HG03558 (cell line): ENCODE results near the gene ZNF680.
A peak's percentile ranks its signal among the peaks of the same experiment; 100 is the strongest.
"Not testable (repeated sequence)": the region's sequence is repeated elsewhere in the genome, so short reads cannot be mapped to it uniquely, and the experiment has no call there.

Experiments used
- ATAC-seq: cut with Tn5 transposase; IDR thresholded peaks from one replicate; pipeline ENCODE4 v1.9.1; 2021; ENCODE audit warnings: moderate number of reproducible peaks; ENCODE audit not compliant: unreplicated experiment; ENCODE audit errors: extremely low read depth

The ZNF680 gene

GRCh38 chr7:64562626-64563278 is at the start of gene ZNF680:
ZNF680 (minus strand) TSS chr7:64563071; CDS start chr7:64562954, 117 bp downstream.
- peak; percentile 99 for ATAC-seq

DNA sequence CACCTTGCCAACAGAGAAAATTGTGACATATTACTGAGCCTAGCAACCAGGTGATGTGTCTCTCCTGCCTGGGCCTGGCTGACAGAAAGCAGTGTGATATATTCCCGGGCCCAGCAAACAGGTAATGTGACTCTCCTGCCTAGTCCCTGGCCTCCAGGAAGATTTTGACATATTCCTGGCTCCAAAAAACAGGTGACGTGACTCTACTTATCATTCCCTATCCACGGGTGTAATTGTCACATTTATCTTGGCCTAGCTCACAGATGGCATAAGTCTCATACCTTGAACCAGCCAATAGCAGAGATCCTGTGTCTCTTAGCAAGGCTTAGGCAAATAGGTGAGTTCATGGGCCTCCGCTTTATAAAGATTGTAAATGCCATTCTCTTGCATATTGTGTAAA is 49.6 kb upstream of the ZNF680 start:
- ATAC-seq: no peak

- no peak for ATAC-seq
Observed at GRCh38 chr7:64611717-64612116, 48.8 kb upstream of the ZNF680 start.

GRCh38 chr7:64610997-64611396 is 48.1 kb upstream of the ZNF680 start:
- no peak for ATAC-seq

DNA sequence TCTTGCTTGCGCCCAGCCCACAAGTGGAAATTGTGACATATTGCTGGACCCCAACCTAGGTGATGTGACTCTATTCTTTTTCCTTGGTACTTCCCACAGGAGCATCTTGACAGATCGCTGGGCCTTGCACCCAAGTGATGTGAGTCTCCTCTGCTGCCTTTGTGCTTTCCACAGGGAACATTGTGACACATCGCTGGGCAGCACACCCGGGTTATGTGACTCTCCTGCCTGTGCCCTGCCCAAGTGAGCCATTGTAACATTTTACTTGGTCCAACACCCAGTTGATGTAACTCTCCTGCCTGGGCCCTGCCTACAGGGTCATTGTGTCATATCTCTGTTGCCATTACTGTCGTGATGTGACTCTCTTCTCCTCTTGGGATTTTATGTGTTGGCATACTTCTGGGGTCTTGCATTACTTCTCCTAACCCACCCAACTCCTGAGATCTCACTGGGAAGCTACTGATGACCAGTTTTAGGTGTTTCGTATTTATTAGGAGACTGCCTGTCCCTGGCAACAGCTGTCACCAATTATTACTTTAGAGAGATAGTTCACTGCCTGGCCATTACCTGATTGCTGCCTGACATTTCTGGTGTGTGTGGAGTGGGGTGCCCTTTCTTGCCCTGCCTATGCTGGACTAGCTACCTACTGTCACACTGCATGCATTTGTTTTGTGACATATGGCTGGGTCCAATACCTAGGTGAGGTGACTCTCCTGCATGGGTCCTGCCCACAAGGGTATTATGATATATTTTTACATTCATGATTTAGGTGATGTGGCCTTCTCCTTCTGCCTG is 45.4 kb upstream of the ZNF680 start:
- ATAC-seq: no peak

DNA sequence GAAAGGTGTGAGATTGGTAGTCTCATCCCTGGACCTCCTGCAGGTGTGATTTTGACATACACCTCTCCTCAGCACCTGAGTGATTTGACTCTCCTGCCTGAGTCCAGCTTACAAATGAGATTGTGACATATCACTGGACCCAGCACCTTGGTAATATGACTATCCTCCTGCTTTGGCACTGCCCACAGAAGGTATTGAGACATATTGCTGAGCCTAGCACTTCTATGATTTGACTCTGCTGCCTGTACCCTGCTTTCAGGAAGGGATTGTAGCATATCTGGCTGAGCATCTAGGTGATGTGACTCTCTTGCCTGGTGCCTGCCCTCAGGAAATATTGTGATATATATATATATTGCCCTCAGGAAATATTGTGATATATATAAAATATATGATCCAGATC is 43.5 kb upstream of the ZNF680 start:
- ATAC-seq: no peak

DNA sequence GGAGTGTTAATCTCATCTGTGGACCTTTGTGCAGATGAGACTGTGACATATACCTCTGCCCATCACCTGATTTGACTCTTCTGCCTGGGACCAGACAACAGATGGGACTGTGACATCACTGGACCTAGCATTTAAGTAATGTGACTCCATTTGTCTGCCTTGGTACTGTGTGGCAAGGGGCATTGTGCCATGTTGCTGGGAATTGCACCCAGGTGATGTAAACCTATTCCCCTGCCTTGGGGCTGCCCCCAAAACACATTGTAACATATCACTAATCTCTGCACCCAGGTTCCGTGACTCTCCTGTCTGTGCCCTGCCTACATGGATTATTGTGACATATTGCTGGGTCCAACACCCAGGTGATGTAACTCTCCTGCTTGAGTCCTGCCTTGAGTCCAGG is 40.4 kb upstream of the ZNF680 start:
- ATAC-seq: no peak

GRCh38 chr7:64602518-64602917 is 39.6 kb upstream of the ZNF680 start:
- ATAC-seq: no peak

- ATAC-seq: no peak
Observed at GRCh38 chr7:64602086-64602485, 39.2 kb upstream of the ZNF680 start.

DNA sequence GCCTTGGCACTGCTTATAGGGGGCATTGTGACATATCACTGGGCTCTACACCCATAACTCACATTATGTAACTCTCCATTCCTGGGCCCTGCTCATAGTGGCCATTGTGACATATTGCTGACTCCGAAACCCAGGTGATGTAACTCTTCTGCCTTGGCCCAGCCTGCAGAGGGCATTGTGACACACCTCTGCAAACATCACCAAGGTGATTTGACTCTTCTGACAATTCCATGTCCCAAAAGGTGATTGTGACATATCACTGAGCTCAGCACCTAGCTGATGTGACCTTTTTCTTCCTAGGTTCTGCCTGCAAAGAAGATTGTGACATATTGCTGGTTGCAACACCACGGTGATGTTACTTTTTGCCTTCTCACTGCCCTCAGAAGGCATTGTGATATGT is 36.5 kb upstream of the ZNF680 start:
- no peak for ATAC-seq

DNA sequence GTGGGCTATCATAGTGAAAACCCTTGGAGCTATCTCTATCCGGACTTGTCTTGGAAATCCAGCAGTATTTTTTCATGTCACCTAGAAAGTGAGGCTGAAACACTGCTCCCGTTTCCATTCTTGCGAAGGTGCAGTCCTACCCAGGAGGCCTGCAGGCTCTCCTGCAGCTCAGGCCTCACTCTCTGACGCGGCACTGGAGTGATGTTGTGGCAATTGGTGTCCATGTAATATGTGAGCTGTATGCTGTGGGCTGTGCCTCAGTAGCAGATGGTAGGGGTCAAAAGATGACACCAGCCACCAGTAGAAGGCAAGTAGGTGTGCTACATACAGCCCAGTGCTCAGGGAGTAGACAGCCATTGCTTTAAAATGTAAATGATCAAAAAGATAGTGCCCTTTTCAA is 28.1 kb upstream of the ZNF680 start:
- ATAC-seq: no peak

DNA sequence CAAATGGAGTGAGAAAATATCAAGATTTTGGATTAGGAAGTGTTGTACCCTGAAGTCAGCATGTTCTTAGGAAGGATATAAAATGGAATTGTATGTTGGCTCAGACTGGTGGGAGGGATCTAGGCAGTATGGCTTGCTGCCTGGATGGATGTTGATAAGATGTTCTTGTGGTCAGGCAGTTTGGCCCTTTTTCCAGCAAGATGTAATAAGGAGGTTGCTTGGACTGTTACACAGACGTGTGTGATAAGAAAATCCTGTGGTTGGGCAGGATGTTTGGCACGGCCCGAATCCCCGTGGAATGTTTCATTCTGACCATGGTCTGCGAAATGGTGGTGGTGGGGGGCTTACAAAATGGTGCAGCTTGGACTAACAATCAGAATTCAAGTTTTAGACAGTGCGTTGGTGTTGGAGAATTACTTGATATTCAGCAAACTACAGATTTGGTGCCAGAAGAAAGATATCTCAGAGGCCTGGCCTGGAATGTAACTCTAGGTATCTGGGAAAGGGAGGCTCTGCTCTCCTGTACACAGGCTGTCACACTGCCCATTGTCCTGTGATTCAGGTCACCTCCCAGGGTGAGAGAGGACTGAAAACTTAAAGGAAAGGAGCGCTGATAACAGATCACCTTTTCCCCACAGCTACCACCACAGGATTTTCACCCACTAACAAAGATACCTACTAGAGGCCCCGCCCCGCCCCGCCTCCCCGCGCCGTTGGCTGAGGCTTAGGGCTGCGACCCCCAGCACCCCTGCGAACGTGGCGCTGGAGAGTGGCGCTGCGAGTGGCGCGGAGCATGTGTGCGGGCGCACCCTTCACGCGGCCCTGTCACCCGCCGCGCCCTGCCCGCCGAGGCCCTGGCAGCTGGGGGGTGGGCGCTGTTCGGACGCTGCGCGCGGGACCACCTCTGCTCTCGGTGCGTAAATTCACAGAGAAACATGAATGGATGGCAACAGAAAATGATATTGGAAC is 19.3 kb upstream of the ZNF680 start:
- ATAC-seq: no peak

GRCh38 chr7:64581391-64581790 is 18.5 kb upstream of the ZNF680 start:
- no peak for ATAC-seq

DNA sequence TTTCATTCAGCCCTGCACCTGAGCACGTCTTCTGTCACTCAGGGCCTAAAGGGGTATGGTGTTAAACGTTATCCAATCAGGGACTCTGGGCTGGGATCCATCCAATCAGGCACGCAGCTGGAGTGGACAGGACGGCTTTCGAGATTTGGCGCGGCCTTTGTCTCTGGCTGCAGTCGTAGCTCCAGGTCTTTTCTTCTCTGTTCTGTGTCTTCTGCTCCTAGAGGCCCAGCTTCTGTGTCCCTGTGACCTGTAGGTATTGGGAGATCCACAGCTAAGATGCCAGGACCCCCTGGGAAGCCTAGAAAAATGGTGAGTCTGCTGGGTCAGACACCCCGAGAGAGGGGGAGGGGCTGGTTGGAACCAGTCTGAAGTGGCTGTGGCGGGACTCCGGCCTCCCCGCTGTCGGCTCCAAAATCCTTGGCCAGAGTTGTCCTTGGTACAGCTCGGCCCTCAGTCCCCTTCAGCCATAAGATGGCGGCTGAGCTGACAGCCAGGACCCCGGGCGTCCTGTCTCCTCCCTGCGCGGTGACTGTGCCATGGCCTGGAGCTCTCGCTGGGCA is 11.7 kb upstream of the ZNF680 start:
- no peak for ATAC-seq

GRCh38 chr7:64570284-64570605 is 7.4 kb upstream of the ZNF680 start:
- not testable (repeated sequence) for ATAC-seq

- not testable (repeated sequence) for ATAC-seq
Observed at GRCh38 chr7:64569372-64570283, 6.8 kb upstream of the ZNF680 start.

DNA sequence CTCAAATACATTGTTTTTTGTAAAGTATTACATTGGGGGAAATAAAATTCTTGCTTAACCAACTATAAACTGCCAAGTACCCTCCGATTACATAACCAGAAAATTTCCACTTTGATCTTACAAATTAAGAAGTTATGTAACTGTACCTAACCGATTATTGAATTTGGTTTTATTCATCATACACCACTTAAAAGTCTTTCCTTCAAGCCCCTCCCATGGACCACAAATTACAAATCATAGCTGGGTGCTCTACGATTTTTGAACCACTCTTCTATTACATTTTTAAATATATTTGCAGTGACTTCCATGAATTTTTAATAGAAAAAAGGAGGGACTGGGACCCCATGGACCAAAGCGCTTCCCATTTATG is 630 bp downstream of the ZNF680 start:
- ATAC-seq: no peak

DNA sequence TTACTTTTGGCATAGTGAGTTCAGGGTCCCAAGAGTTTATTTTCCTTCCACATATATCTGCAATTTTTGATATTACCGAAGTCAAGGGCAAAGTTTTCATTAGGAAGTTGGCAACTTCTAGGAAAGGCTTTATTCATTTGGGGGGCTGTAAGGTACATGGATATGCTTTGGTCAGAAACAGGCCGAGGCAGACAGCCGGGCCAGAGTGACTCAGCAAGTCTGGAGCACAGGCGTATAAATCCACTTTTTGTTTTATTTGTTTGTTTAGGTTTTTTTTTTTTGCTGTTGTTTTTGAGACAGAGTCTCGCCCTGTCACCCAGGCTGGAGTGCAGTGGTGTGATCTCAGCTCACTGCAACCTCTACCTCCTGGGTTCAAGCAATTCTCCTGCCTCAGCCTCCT is 3.7 kb downstream of the ZNF680 start:
- no peak for ATAC-seq

DNA sequence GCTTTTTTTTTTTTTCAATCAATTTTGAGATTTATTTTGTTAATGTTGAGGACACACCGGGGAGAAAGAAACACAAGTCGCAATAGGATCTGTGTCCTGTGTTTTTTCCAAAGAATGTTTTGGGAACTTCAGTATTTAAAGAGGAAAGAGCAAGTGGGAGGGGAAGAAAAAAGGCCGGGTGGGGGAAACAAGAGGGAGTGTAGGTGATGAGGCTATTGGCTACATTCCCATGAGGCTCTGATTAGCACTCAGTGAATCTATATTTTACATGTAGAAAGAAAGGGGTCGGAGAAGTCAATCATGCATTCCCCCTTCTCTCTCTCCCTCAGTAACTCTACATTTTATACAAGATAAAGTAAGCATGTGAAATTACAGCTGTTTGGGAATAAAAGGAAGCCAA is 4.1 kb downstream of the ZNF680 start:
- ATAC-seq: no peak

- ATAC-seq: no peak
Observed at GRCh38 chr7:64558323-64558705, 4.6 kb downstream of the ZNF680 start.
